NCI-H2107 treated with DMSO at 0.1 percent for 48 hours (cell line): ENCODE measurements around the gene LRCH3.

ENCODE experiments used
- DNase-seq: peaks from one replicate; lab custom pipeline; 2025; ENCODE audit not compliant: unreplicated experiment; lab: John Stamatoyannopoulos, UW

LRCH3 gene

GRCh38 chr3:197791892-197792647 lies 1.0 kb downstream of the LRCH3 start:
- DNase-seq: peak; percentile 40

- peak; percentile 79 for DNase-seq
Observed at GRCh38 chr3:197793247-197793646, 2.2 kb downstream of the LRCH3 start.

- DNase-seq: no peak
Observed at GRCh38 chr3:197794115-197794514, 3.1 kb downstream of the LRCH3 start.

DNA sequence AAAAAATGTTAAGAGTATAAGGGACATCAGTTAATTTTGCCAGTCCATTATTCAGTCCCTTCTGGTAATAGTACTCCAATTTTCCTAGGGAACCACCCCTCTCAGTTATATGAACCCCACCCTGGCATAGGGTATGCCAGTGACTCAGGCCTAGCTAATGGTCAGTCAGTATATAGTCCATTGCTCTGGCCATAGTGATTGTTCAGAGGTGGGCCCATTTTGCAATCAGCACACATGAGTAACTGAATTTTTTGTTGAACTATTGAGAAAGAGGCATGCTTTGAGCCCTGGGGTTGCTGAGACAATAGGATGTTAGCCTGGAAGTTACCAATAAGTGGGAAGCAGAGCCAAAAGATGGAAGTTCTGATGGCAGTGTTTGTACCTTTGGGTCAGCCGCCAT lies 4.1 kb downstream of the LRCH3 start:
- no peak for DNase-seq

GRCh38 chr3:197796087-197796486 lies 5.0 kb downstream of the LRCH3 start:
- DNase-seq: no peak

DNA sequence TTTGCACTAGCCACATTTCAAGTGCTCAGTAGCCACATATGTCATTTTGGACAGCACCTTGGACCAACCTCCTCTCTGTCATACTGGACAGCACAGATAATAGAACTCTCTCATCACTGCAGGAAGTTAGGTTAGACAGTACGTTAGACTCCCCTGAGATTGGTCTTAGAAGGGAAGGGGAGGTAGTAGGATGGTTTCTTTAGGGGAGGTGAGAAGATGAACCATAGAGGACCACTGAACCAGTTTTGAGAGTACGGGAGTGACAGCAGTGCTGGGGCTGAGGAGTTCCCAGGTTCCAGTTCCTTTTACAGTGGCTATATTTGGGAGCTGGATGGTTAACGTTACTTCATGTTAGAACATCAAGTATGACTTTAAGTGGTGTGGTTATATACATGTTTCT lies 7.8 kb downstream of the LRCH3 start:
- DNase-seq: no peak

- DNase-seq: no peak
Observed at GRCh38 chr3:197800379-197800778, 9.3 kb downstream of the LRCH3 start.

DNA sequence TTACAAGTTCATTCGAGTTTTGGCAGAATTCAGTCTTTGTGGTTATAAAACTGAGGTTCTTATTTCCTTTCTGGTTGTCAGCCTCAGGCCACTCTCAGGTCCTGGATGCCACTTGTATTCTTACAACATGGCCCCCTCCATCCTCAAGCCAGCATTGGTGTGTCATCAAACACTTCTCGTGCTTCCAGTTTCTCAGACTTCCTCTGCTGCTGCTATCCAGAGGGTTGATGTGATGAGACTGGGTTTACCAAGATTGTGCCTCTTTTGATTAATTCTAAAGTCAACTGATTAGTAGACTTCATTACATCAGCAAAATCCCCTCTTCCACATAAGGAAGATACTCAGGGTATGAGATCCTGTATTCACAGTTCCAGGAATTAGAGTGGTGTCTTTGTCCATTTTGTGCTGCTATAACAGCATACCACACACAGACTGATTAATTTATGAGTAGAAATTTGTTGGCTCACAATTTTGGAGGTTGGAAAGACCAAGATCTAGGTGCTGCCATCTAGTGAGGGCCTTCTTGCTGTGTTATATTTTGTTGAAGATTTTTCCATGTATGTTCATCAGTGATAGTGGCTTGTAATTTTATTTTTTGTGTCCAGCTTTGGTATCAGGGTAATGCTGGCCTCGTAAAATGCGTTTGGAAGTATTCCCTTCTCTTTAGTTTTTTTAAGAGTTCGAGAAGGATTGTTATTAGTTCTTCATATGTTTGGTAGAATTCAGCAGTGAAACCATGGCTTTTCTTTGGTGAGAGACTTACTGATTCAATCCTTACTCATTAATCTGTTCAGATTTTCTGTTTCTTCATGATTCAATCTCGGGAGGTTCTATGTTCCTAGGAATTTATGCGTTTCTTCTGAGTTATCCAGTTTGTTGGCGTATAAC lies 11.1 kb downstream of the LRCH3 start:
- no peak for DNase-seq

DNA sequence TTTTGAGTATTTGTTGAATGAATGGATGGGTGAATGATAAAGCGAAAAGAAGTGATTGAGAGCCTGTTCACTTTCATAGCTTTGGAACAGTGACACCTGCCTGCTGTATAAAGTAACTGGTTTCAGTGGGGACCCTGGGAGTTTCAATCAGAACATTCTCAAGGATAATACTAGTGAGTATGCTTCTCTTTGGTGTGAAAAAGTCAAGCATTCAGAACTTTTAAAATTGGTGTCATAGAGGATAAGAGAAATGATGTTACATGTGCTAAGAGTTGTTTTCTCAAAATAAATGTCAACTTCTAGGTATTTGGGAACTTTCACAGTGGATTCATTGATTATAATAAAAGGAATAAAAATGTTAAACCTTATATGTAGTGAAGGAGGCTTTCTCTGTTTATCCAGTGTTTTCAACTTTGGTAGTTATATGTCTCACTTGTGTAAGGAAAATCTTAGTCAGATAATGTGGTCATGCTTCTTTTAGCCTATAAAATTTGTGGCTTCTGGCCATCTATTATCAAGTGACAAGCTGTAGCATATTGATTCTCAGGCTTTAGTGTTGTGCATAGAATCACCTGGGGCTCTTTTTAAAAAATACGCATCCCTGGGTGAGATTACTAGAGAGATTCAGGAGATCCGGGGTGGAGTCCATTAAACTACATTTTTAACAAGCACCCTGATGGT lies 11.9 kb downstream of the LRCH3 start:
- no peak for DNase-seq

DNA sequence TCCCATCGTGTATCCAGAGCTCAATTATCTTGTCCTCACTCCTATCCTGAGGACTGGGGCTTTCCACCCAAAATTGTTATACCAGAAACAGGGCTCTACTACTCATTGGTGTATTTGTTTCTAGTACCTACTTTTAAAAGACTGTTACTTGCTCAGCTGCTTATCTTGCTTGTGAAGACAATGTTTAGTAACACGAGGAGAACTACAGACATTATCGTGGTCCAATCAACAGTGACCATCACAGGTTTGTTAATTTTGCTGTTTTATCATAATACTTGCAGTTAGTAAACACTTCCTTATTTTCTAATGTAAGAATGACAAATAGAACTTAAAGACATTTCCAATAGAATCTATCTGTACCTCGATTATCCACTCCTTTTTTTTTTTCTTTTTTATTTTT lies 13.5 kb downstream of the LRCH3 start:
- DNase-seq: no peak

DNA sequence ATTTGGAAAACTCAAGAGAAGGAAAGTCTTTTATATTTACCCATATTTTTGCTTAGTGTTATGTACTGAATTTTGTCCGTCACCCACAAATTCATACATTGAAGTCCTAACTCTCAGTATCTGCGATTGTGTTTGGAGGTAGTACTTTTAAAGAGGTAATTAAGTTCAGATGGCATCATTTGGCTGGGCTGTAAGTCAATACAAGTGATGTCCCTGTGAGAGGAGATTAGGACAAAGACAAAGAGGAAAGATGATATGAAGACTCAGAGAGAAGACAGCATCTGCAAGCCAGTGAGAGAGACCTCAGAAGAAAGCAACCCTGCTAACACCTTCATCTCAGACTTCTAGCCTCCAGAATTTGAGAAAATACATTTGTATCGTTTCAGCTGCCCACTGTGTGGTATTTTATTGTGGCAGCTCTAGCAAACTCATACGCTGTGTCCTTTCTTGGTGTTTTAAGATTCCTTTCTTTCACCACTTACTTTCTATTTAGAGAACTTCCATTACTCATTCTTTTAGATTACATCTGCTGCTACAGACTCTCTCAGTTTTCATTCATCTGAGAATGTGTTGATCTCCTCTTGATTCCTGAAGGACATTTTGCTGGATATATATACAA lies 17.0 kb downstream of the LRCH3 start:
- DNase-seq: no peak

GRCh38 chr3:197809356-197810020 lies 18.4 kb downstream of the LRCH3 start:
- no peak for DNase-seq

DNA sequence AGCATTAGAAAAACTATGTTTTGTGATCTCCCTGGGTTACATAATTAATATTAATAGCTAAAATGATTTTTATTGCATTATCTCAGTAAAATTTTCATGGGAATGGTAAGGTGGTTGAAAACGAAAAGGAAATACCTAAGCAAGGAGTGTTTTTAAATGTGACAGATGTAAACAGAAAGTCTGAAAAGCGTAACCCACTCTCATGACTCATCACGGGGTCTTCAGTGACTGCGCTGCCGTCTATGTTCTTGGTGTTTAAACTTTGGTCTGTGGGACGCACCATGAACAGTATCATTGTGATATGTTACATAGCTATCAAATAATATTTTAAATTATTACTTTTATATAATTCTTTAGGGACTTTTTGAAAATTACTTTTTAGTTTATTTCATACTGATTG lies 19.8 kb downstream of the LRCH3 start:
- DNase-seq: no peak

GRCh38 chr3:197811343-197811742 lies 20.3 kb downstream of the LRCH3 start:
- no peak for DNase-seq

- DNase-seq: no peak
Observed at GRCh38 chr3:197814372-197814771, 23.3 kb downstream of the LRCH3 start.

- DNase-seq: no peak
Observed at GRCh38 chr3:197820550-197821335, 29.7 kb downstream of the LRCH3 start.

- no peak for DNase-seq
Observed at GRCh38 chr3:197829397-197830045, 38.5 kb downstream of the LRCH3 start.

DNA sequence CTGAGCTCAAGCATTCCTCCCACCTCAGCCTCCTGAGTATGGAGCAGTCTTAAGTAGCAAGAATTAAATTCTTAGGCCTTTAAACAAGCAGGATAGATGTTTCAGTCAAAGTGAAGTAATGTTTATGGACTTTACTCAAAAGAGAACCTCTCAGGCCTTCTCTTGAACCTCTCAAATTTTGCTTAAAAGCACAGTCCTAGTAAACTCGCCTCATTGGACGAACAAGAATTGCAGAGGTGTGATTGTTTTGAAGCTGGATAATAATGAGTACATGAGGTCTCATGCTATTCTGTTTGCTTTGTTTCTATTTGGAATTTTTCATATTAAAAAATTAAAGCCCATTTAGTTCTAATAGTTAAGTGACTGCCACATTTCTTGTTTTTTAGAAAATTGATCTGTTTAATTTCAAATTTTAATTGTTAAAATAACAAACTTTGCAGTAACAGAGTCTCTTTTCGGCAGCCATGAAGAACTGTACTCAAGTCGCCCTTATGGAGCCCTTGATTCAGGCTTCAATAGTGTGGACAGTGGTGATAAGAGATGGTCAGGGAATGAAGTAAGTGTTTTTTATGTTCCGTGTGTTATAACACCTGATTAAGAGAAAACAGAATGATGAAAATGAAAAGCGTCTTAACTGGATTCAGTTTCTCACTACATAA lies 39.4 kb downstream of the LRCH3 start:
- no peak for DNase-seq

- DNase-seq: no peak
Observed at GRCh38 chr3:197830967-197831313, 39.9 kb downstream of the LRCH3 start.
